Amygdala (tissue), 56 donors: ENCODE measurements around the gene ZBTB4.

ENCODE experiments used
- DNase-seq, 56 donors: peaks; one replicate each; lab custom pipeline; 2025; lab: John Stamatoyannopoulos, UW

Gene ZBTB4

DNA sequence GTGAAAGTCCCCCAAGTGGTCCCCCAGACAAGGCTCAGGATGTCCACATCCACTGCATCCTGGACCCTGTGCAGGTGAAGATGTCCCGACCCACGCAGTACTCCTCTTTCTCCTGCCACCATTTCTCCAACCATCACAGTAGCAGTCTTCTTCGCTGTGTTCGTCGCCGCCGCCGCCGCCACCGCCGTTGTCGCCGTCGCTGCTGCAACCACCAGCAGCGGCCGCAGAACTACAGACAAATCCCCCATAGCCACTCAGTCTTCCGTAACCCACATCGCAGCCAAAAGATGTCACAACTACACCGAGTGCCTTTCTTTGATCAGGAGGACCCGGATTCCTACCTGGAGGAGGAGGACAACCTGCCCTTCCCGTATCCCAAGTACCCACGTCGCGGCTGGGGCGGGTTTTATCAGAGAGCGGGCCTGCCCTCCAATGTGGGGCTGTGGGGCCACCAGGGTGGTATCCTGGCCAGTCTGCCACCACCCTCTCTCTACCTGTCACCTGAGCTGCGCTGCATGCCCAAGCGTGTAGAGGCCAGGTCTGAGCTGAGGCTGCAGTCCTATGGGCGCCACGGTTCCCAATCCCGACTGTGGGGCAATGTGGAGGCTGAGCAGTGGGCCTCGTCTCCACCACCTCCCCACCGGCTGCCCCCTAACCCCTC is 53.1 kb downstream of the ZBTB4 start:
- no peak for DNase-seq

DNA sequence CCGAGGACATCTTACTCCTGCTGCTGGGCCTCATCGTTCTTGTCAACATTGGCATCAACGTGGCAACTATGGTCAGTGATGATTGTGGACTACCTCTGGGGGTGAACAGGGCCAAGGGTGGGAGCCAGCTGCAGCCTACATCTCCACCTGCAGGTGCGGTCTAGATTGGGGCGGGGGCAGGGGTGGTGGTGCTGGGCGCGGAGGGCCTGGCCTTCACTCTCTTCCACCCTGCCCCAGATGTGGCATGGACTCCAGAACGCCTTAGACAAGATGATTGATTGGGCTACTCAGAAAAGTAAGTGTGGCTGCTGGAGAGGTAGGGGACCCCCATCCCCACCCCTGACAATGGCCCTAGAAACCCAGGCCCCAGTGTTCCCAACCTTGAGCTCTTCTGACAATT is 53.7 kb downstream of the ZBTB4 start:
- DNase-seq = no peak

- DNase-seq = no peak
These were observed 54.1 kb downstream of the ZBTB4 start, which contains the start of gene SPEM2 for GRCh38 chr17:7425316-7425715. Gene SPEM2, plus strand, starts transcription at chr17:7425616. Its CDS starts 73 bp downstream, at chr17:7425689.

DNA sequence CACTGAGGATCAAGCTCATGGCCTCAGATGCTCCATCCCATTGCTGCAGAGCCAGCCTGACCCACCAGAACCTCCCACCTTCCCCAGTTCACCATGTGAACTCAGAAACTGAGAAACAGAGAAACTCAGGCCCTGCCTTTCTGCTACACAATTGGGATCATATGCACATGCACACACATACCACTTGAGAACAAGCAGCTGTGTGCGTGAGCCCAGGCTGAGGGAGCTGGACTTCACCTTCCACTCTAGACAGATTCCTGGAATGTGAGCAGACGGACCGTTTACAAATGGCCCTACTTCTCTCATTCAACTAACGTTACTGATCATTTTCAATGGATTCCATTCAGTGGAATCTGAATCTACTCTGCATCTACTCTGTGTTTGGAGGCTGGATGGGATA is 55.8 kb downstream of the ZBTB4 start:
- no peak for DNase-seq

- no peak for DNase-seq
These were observed 58.2 kb downstream of the ZBTB4 start for GRCh38 chr17:7421186-7421585.

DNA sequence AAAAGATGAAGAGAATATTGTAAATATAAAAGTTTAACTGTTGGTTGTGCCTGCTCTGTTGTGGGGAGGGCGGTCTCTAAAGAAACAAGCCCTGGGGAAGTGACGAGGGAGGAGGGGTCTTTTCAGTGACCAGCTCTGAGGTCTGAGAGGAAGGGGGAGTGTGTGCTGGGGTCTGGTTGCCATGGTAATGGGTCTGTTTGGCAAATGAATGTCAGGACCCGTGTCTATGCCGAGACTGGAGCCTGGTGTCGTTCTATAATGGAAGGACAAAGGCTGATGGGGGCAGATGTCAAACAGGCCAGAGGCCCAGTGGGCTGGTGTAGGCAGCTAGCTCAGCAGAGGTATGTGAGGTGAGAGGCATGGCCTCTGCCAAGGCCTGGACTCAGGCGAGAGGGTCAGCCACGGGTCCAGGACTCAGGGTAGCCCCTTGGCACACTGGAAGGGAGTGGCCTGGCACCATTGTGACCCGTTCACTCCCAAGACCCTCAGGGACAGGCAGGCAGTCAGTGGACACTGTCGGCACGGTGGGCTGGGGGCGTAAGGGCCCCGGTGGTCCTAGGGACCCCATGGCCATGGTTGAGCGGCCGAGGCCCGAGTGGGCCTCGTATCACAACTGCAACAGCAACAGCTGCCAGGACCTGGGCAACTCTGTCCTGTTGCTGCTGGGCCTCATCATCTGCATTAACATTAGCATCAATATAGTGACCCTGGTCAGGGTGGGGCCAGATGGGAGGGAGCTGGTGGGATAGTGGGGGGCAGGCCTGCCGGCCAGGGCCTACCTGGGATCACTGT is 59.4 kb downstream of the ZBTB4 start, which contains the start of gene SPEM1:
SPEM1 (plus strand) TSS at position 506 of the 792 bp plus-strand sequence; CDS start at position 567, 61 bp downstream.
- no peak for DNase-seq

GRCh38 chr17:7418472-7419152 is 60.8 kb downstream of the ZBTB4 start:
- no peak for DNase-seq

DNA sequence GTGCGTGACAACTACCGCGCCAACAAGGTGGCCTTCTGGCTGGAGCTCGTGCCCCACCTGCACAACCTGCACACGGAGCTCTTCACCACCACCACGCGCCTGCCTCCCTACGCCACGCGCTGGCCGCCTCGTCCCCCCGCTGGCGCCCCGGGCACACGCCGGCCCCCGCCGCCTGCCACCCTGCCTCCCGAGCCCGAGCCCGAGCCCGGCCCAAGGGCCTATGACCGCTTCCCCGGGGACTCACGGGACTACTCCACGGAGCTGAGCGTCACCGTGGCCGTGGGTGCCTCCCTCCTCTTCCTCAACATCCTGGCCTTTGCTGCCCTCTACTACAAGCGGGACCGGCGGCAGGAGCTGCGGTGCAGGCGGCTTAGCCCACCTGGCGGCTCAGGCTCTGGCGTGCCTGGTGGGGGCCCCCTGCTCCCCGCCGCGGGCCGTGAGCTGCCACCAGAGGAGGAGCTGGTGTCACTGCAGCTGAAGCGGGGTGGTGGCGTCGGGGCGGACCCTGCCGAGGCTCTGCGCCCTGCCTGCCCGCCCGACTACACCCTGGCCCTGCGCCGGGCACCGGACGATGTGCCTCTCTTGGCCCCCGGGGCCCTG is 62.3 kb downstream of the ZBTB4 start:
- DNase-seq = no peak

DNA sequence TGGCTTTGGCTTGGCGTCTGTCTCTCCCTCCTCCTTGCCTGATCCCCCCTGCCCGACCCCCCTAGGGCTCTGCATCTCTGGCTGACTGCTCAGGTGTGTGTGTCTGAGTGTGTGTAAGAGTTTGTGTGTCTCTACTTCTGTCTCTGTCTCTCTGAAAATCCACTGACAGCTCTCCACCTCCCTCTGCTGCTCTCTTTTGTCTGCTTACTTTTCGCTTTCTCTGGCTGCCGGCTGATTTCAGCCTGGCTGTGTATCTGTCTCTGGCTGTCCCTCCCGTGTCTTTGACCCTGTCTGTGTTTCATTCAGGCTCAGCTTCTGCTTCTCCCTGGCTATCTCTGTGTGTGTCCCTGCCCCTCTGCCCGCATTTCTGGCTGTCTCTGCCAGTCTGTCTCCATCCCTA is 63.1 kb downstream of the ZBTB4 start:
- no peak for DNase-seq

- DNase-seq = no peak
These were observed 63.6 kb downstream of the ZBTB4 start for GRCh38 chr17:7415784-7416183.

GRCh38 chr17:7414837-7415236 is 64.6 kb downstream of the ZBTB4 start:
- no peak for DNase-seq

DNA sequence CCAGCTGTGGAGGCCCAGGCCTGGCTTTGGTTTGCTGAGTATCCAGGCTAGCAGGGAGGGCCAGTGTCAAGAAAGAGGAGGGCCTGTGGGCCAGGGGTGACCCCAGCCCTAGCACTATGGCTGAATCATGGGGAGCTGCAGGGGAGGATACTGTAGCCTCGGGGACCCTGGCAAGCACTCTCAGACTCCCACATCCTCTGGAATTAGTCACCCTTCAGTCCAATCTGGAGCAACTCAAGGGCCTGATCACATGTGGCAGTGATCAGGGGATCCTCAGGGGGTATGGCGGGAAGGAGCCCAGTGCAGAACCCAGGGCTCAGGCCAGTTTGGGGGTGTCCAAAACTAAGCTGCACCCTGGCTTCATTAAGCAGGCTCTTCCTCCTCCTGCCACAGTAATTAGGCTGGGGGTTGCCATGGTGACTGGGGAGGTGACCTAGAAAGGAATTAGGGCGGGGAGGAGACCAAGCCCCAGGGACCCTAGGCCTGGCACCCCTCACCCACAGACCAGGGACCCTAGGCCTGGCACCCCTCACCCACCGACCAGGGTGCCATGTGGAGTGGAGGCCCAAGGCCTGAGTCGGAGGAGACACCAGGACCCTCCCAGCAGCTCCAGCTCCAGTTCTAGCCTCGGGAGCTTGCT is 66.0 kb downstream of the ZBTB4 start:
- no peak for DNase-seq

GRCh38 chr17:7411427-7411750 is 68.0 kb downstream of the ZBTB4 start:
- DNase-seq = no peak

DNA sequence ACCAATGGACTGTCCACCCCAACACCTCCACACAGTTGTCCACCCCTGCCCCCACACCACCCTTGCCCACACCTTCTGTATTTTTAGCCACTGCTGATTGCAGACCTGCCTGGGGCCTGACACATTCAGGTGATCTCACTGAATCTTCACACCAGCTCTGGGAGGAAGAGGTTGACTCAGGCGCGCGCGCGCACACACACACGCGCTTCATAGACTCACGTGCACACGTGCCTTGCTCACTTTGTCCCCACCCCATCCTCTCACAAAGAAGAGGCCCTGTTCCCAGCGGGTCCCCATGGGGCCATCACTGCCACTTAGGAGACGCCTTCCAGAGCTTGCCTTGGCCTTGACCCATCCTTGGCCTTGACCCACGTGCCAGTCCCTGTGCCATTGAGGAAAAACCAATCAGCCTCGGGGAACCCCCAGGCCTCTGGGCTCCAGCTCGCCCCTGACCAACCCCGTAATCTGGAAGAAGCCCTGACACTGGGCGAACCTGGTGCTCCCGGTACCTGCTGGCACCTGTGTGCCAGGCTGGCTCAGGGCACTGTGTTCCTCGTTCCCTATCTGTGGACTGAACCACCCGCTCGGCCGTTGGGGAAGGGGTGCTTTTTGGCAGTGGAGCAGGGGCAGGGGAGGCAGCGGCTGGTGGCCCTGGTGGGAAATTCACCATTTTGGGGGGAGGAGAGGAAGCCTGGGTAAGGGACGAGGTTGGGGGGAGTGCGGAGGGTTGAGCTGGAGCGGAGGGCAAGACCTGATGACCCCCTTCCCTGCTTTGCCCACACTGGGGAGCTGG is 68.6 kb downstream of the ZBTB4 start:
- DNase-seq = no peak

- no peak for DNase-seq
These were observed 69.7 kb downstream of the ZBTB4 start for GRCh38 chr17:7409716-7410115.
